K562 (cell line): ENCODE results near the gene CWF19L1. TPM values are rescaled to one million over a fixed set of nuclear protein-coding genes. Genes with fewer than 3 reads are reported as not detected.

Source experiments
- ARNT ChIP-seq, 2 experiments: fragments of 450-650 bp; IDR thresholded peaks; 2 replicates each; pipeline ENCODE4 v1.6.1; 2016; ENCODE audit warnings: mild to moderate bottlenecking in 1 of 2
- CHD2 ChIP-seq: IDR thresholded peaks from 2 replicates; pipeline ENCODE4 v1.6.1; 2011; ENCODE audit warnings: low read depth, low read length
- E2F3 ChIP-seq: fragments of 250-450 bp; sonication (Bioruptor Pico); IDR thresholded peaks from 2 replicates; pipeline ENCODE4 v1.4.0; 2020; ENCODE audit warnings: mild to moderate bottlenecking
- KLF16 ChIP-seq: IDR thresholded peaks from 2 replicates; pipeline ENCODE4 v1.6.1; 2016; ENCODE audit warnings: antibody characterized with exemption
- L3MBTL2 ChIP-seq: fragments of 450-650 bp; IDR thresholded peaks from 2 replicates; pipeline ENCODE4 v1.6.1; 2016; ENCODE audit warnings: mild to moderate bottlenecking, moderate library complexity
- POLR2H ChIP-seq: IDR thresholded peaks from 2 replicates; pipeline ENCODE4 v1.6.1; 2016; ENCODE audit warnings: missing genetic modification characterization, low read depth, mild to moderate bottlenecking, control low read depth, missing compliant biosample characterization, moderate library complexity
- RBBP5 ChIP-seq: fragments of 200-600 bp; sonication (generic); IDR thresholded peaks from 2 replicates; pipeline ENCODE4 v1.6.1; 2012; ENCODE audit warnings: borderline replicate concordance, mild to moderate bottlenecking, low read length, control low read depth, inconsistent platforms; ENCODE audit not compliant: insufficient read depth, poor library complexity, severe bottlenecking
- SMARCE1 ChIP-seq: fragments of 450-650 bp; IDR thresholded peaks from 2 replicates; pipeline ENCODE4 v1.7.1; 2016; ENCODE audit warnings: mild to moderate bottlenecking
- TBP ChIP-seq: optimal IDR thresholded peaks from 2 replicates; pipeline ENCODE3; 2011; ENCODE audit warnings: low read depth, low read length, improper control_type of control experiment
- TFAP4 ChIP-seq: sonication (generic); formaldehyde crosslinking; IDR thresholded peaks from 2 replicates; pipeline ENCODE4 v1.8.0; 2022; ENCODE audit warnings: missing genetic modification reagents, mild to moderate bottlenecking, moderate library complexity, borderline replicate concordance
- THRAP3 ChIP-seq: fragments of 450-650 bp; IDR thresholded peaks from 2 replicates; pipeline ENCODE4 v1.6.1; 2016; ENCODE audit warnings: mild to moderate bottlenecking, inconsistent platforms, borderline replicate concordance
- polyA plus RNA-seq, 8 experiments: library from polyadenylated mRNA; depleted of rRNA in 4 of 8; stranded (reverse) in 5 of 8; unstranded in 3 of 8; fragments of >200 nt; fragmentation: Nextera tagmentation in 2 of 8; fragmentation: Illumina TruSeq in 1 of 8; extraction: Ambion mirVana in 2 of 8; extraction: Trizol in 1 of 8; gene quantifications; 2 replicates each; pipeline versions ENCODE4 v1.2.1 to v1.2.3, GENCODE V29; 2011 to 2014; ENCODE audit warnings: inconsistent platforms in 1 of 8, missing spikeins in 1 of 8
- total RNA-seq, 7 experiments: library from RNA; depleted of rRNA in 6 of 7; stranded (reverse); fragments of >200 nt in 6 of 7; fragmentation: Illumina TruSeq in 2 of 7; extraction: Trizol in 2 of 7; gene quantifications; 2 replicates each; pipeline versions ENCODE4 v1.2.1 to v1.2.3, GENCODE V29; 2011 to 2021; ENCODE audit warnings: low replicate concordance in 1 of 7

Gene CWF19L1
- total and polyA plus RNA-seq, 9 of the 15 experiments (the other 6 are each of a cell fraction or from before 2014, with no cell fraction given): 19.5 to 49.9 (median 30.9) TPM

DNA sequence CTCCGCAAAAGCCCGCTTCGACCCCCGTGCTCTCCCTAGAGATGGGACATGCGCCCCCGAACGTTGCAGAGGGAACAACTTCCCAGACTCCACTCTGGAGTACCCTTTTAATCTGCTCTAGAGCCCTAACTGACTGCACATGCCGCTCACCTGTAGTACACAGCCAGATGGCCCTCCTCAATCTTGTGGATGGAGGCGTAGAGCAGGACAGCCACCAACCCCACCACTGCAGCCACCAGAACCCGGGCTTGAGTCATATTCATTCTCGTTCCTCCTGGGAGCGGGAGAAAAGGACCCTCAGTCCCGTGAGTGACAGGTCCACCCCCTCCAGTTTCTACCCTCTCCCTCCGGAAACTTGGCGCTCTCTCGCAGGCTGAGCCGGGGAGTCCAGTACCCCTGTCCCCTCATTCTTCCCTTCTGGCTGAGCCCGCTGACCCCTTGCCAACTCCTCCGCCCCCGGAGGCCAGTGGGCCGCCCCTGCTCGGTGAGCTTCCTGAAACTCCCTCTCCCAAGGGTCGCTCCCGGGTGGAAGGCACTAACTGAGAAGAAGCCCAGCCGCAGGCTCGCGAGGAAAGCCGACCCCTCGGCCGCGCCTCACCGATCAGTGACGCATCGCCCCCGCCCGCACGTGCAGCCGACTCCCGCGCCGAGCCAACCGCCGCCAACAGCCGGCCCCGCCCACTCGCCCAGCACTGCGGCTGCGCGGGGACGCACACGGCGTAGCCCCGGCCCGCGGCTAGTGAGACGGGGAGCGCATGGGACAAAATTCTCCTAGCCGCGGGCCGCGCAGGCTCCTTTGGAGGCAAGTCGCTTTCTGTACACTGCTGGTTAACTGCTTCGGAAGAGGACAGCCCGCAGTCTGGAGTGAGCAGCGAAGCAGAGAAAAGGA is 81.8 kb downstream of the CWF19L1 start, which contains the start of gene ERLIN1 (continued):
- TF ChIP-seq THRAP3 (no peak), KLF16 (peak; percentile 34; the same call in 1 of the 2 replicates), SMARCE1 (0 out of 2 replicates have a peak, but pooled peaks have one; percentile 30), POLR2H (tag) (peak; percentile 26; the same call in 1 of the 2 replicates), CHD2 (peak; percentile 53), RBBP5 (peak; percentile 56), L3MBTL2 (peak; percentile 94), TBP (peak; percentile 73), ARNT (IDR thresholded peaks at IDR 0.05) (no peak), E2F3 (CRISPR knock-in tag) (peak; percentile 78), TFAP4 (CRISPR knock-in tag) (0 out of 2 replicates have a peak, but pooled peaks have one; percentile 51)
- TF ChIP-seq, all 486 proteins: peak for 82
